Retina (tissue), 1 donor: ENCODE results near the gene ASTL.
A peak's percentile ranks its signal among the peaks of the same experiment; 100 is the strongest.

Experiments
- DNase-seq: peaks from one replicate; pipeline ENCODE4 v3.0.0-alpha.2; 2016

Gene ASTL

GRCh38 chr2:96111257-96111640 is 27.1 kb downstream of the ASTL start:
- DNase-seq, result no peak

- no peak for DNase-seq
Observed at GRCh38 chr2:96110621-96111256, 27.6 kb downstream of the ASTL start.

GRCh38 chr2:96109931-96110511 is 28.3 kb downstream of the ASTL start:
- DNase-seq, result no peak

GRCh38 chr2:96109361-96109680 is 29.0 kb downstream of the ASTL start:
- no peak for DNase-seq

- peak; percentile 51 for DNase-seq
Observed at GRCh38 chr2:96108541-96109360, 29.6 kb downstream of the ASTL start.

GRCh38 chr2:96108151-96108540 is 30.2 kb downstream of the ASTL start:
- no peak for DNase-seq

GRCh38 chr2:96107708-96108065 is 30.6 kb downstream of the ASTL start:
- no peak for DNase-seq

- no peak for DNase-seq
Observed at GRCh38 chr2:96106991-96107707, 31.2 kb downstream of the ASTL start.

- DNase-seq, result no peak
Observed at GRCh38 chr2:96105994-96106715, 32.1 kb downstream of the ASTL start.

GRCh38 chr2:96105152-96105915 is 33.0 kb downstream of the ASTL start:
- DNase-seq, result no peak

GRCh38 chr2:96104487-96104861 is 33.8 kb downstream of the ASTL start:
- DNase-seq, result no peak

- no peak for DNase-seq
Observed at GRCh38 chr2:96103761-96104486, 34.4 kb downstream of the ASTL start.

GRCh38 chr2:96103187-96103601 is 35.1 kb downstream of the ASTL start:
- DNase-seq, result no peak

GRCh38 chr2:96102596-96103186 is 35.6 kb downstream of the ASTL start:
- DNase-seq, result no peak

GRCh38 chr2:96100893-96101304 is 37.4 kb downstream of the ASTL start:
- no peak for DNase-seq

- peak; percentile 0 for DNase-seq
Observed at GRCh38 chr2:96099861-96100798, 38.2 kb downstream of the ASTL start.

GRCh38 chr2:96098900-96099590 is 39.3 kb downstream of the ASTL start:
- peak; percentile 2 for DNase-seq

GRCh38 chr2:96097951-96098823 is 40.1 kb downstream of the ASTL start:
- DNase-seq, result peak; percentile 2
